Measurements from ENCODE around the gene UST.
A peak's percentile ranks its signal among the peaks of the same experiment; 100 is the strongest.

The UST gene

GRCh38 chr6:149016716-149017115, 269.9 kb downstream of the UST start:
- Histone ChIP-seq H3K27ac (no peak overlapping the region), H3K36me3 (replicated peaks) (peaks cover 4% of the 10 kb centered on the region), H3K27me3 (replicated peaks) (no peaks in the 10 kb centered on the region), H3K4me3 (ENCODE audit: low read depth, low read length) (no peak overlapping the region)
- DNase-seq, result no peak
- in situ Hi-C loops (cut with HindIII; ENCODE audit: low pct_ligation_motif_present, low sequenced_read_pairs), result no loop called here
- no peak for TF ChIP-seq CTCF (IDR thresholded peaks at IDR 0.05; ENCODE audit: low read depth, low read length, missing control alignments)

- Histone ChIP-seq H3K27me3 (replicated peaks) (no peaks in the 10 kb centered on the region), H3K36me3 (replicated peaks) (peaks cover 4% of the 10 kb centered on the region), H3K4me3 (ENCODE audit: low read depth, low read length) (no peak overlapping the region), H3K27ac (no peak overlapping the region)
- no peak for DNase-seq
- in situ Hi-C loops (cut with HindIII; ENCODE audit: low pct_ligation_motif_present, low sequenced_read_pairs), result no loop called here
- TF ChIP-seq CTCF (IDR thresholded peaks at IDR 0.05; ENCODE audit: low read depth, low read length, missing control alignments), result no peak
Observed at GRCh38 chr6:149020319-149020718, 273.5 kb downstream of the UST start.

GRCh38 chr6:149024361-149024760, 277.5 kb downstream of the UST start:
- H3K27ac ChIP-seq, result no peak overlapping the region
- in situ Hi-C loops (cut with HindIII; ENCODE audit: low pct_ligation_motif_present, low sequenced_read_pairs), result no loop called here
- DNase-seq, result no peak
- TF ChIP-seq CTCF (IDR thresholded peaks at IDR 0.05; ENCODE audit: low read depth, low read length, missing control alignments), result no peak
- H3K27me3 ChIP-seq (replicated peaks), result no peaks in the 10 kb centered on the region
- H3K36me3 ChIP-seq (replicated peaks), result peaks cover 4% of the 10 kb centered on the region
- no peak overlapping the region for H3K4me3 ChIP-seq (ENCODE audit: low read depth, low read length)

- no peaks in the 10 kb centered on the region for H3K27me3 ChIP-seq (replicated peaks)
- no peak for DNase-seq
- peaks cover 4% of the 10 kb centered on the region for H3K36me3 ChIP-seq (replicated peaks)
- no peak overlapping the region for H3K4me3 ChIP-seq (ENCODE audit: low read depth, low read length)
- no peak for TF ChIP-seq CTCF (IDR thresholded peaks at IDR 0.05; ENCODE audit: low read depth, low read length, missing control alignments)
- in situ Hi-C loops (cut with HindIII; ENCODE audit: low pct_ligation_motif_present, low sequenced_read_pairs), result no loop called here
- H3K27ac ChIP-seq, result no peak overlapping the region
Observed at GRCh38 chr6:149025061-149025460, 278.2 kb downstream of the UST start.

GRCh38 chr6:149026530-149026942, 279.7 kb downstream of the UST start:
- no peak overlapping the region for H3K27ac ChIP-seq
- no peak overlapping the region for H3K4me3 ChIP-seq (ENCODE audit: low read depth, low read length)
- in situ Hi-C loops (cut with HindIII; ENCODE audit: low pct_ligation_motif_present, low sequenced_read_pairs), result no loop called here
- peak; percentile 86 for DNase-seq
- H3K27me3 ChIP-seq (replicated peaks), result no peaks in the 10 kb centered on the region
- peak; percentile 67 for TF ChIP-seq CTCF (IDR thresholded peaks at IDR 0.05; ENCODE audit: low read depth, low read length, missing control alignments)
- peaks cover 2% of the 10 kb centered on the region for H3K36me3 ChIP-seq (replicated peaks)

GRCh38 chr6:149027484-149027883, 280.7 kb downstream of the UST start:
- no peak for TF ChIP-seq CTCF (IDR thresholded peaks at IDR 0.05; ENCODE audit: low read depth, low read length, missing control alignments)
- no peaks in the 10 kb centered on the region for H3K27me3 ChIP-seq (replicated peaks)
- H3K36me3 ChIP-seq (replicated peaks), result no peaks in the 10 kb centered on the region
- no peak overlapping the region for H3K27ac ChIP-seq
- no peak overlapping the region for H3K4me3 ChIP-seq (ENCODE audit: low read depth, low read length)
- in situ Hi-C loops (cut with HindIII; ENCODE audit: low pct_ligation_motif_present, low sequenced_read_pairs), result no loop called here
- no peak for DNase-seq
